ENCODE data around the gene BABAM2.

DNA sequence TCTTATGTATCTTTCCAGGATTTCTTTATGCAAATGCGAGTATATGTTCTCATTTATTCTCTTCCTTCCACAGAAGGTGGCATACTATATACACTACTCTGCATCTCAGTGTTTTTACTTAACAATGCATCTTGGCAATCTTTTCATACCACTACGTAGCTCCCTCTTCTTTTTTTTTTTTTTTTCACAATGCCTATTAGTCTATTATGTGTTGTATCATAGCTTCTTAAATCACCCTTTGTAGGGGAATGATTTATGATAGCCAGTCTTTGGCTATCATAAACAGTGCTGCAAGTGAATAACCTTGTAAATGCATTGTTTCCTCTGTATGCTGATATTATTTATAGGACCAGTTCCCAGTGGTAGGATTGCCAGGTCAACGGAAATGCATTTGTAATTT is 204.2 kb downstream of the BABAM2 start:
- TF ChIP-seq POLR2A (IDR thresholded peaks at IDR 0.05), result no peak
- TF ChIP-seq, protein P1, sequence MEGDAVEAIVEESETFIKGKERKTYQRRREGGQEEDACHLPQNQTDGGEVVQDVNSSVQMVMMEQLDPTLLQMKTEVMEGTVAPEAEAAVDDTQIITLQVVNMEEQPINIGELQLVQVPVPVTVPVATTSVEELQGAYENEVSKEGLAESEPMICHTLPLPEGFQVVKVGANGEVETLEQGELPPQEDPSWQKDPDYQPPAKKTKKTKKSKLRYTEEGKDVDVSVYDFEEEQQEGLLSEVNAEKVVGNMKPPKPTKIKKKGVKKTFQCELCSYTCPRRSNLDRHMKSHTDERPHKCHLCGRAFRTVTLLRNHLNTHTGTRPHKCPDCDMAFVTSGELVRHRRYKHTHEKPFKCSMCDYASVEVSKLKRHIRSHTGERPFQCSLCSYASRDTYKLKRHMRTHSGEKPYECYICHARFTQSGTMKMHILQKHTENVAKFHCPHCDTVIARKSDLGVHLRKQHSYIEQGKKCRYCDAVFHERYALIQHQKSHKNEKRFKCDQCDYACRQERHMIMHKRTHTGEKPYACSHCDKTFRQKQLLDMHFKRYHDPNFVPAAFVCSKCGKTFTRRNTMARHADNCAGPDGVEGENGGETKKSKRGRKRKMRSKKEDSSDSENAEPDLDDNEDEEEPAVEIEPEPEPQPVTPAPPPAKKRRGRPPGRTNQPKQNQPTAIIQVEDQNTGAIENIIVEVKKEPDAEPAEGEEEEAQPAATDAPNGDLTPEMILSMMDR (IDR thresholded peaks at IDR 0.05), result no peak

Measured in sigmoid colon (tissue), 3 donors.